VCaP (cell line): Measurements from ENCODE around the gene KCTD21.
"Not testable (repeated sequence)": the region's sequence is repeated elsewhere in the genome, so short reads cannot be mapped to it uniquely, and the experiment has no call there.

ENCODE experiments used
- H3K27ac ChIP-seq: fragments of 450-650 bp; 2 replicates; pipeline ENCODE4 v1.5.1; 2017
- TF ChIP-seq, protein P1 (sequence below): fragments of 450-650 bp; conservative IDR thresholded peaks from 2 replicates; pipeline ENCODE4 v1.5.1; 2017; ENCODE audit warnings: mild to moderate bottlenecking, moderate library complexity

Gene KCTD21

DNA sequence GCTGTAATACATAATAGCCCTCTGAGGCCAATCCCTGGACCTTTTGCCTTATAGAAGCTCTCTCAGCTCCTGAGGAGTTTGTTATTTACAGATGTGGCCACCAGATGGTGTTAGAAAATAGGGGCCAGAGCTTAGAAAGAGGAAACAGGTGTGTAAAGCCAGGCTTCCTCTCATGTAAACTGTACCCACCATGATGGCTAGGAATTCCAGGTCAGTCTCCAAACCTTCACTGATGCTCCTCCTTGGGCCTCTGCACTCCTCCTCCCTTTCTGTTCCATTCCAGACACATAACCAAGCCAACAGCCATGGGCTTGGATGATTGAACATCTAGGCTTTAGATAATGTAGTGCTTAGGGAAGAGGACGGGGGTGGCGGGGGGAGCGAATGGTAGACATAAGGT, 40.0 kb upstream of the KCTD21 start:
- no peak overlapping the region for H3K27ac ChIP-seq
- TF ChIP-seq, protein P1, sequence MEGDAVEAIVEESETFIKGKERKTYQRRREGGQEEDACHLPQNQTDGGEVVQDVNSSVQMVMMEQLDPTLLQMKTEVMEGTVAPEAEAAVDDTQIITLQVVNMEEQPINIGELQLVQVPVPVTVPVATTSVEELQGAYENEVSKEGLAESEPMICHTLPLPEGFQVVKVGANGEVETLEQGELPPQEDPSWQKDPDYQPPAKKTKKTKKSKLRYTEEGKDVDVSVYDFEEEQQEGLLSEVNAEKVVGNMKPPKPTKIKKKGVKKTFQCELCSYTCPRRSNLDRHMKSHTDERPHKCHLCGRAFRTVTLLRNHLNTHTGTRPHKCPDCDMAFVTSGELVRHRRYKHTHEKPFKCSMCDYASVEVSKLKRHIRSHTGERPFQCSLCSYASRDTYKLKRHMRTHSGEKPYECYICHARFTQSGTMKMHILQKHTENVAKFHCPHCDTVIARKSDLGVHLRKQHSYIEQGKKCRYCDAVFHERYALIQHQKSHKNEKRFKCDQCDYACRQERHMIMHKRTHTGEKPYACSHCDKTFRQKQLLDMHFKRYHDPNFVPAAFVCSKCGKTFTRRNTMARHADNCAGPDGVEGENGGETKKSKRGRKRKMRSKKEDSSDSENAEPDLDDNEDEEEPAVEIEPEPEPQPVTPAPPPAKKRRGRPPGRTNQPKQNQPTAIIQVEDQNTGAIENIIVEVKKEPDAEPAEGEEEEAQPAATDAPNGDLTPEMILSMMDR, result peak; percentile 87

DNA sequence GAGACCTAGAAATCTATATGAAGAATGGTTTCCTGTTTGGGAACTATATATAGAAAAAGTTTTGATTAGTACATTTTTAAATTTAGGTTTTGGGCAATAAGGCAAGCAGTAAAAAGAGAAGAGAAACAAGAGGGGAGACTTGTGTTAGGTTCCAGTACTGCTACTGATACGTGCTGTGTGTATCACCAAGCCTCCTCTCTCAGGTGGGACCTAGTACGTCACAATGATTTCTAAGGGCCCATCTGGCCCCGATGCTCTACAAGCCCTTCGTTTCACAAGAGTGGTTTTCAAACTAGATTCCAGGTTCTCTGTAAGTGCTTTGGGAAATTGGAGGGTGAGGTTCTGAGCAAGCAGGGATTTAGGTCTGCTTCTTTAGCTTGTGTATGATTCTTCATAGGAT, 39.5 kb upstream of the KCTD21 start:
- no peak overlapping the region for H3K27ac ChIP-seq
- TF ChIP-seq, protein P1, result no peak

DNA sequence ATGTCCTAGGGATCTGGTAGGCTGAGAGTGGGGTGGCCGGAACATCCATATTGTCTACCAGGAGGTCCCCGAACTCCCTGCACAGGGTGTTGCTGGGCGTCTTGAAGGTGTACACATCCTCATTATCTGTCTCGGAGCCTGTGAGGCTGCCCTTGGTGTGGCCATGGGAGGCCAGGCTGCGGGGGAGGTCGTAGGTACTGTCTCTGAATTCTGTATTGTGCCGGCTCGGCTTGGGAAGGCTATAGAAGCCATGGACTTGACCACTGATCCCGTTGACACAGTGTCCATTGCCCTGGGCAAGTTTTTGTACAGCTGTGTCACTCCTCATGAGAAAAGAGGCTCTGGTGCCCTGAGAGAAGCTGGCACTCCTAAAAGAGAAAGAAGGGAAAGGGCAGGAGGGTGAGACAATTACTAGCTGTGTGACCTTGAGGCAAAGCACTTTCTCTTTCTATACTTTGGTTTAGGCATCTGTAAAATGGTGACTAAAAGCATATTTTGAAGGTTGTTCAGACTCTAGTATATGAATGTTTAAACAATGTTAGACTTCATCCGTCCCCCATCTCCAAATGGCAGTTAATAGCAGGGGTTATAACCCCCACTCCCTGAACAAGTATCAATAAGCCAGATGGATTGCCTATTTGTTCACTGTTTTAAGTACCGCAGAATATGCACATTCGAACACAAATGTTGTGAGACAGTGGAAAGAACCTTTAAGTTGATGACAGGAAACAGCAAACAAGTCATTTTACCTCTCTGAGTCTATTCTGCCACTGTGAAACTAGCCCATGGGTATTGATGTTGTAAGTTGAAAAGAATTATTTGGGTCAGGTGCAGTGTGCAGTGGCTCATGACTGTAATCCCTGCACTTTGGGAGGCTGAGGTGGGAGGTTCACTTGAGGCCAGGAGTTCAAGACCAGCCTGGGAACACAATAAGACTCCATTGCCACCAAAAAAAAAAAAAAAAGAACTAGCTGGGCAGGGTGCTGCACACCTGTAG, 38.6 kb upstream of the KCTD21 start:
- TF ChIP-seq, protein P1, result no peak

DNA sequence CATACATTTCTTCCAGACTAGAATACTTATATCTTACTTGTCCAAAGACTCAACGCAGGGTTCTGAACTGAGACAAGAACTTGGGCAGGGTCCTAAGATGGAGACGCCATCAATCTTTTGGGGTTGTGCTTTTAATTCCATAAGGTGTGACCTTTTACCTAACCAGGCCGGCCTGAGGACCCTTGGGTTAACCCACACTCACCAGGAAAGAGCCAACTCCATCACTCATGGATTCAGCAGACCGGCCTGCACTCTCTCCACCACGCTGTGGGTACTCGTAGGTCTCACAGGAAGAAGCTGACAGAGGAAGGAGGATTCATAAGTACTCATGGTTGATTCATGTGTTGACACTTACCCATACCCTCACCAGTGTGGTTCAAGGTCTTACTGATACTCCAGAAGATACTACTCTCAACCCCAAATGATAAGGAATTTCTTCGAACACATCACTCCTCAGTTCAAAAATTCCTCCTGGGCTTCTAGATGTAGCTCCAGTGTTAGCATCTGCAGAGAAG, 36.5 kb upstream of the KCTD21 start:
- H3K27ac ChIP-seq, result no peak overlapping the region
- TF ChIP-seq, protein P1, result no peak

More for the DNA sequence above, 38.6 kb upstream of the KCTD21 start:
- H3K27ac ChIP-seq, result no peak overlapping the region

DNA sequence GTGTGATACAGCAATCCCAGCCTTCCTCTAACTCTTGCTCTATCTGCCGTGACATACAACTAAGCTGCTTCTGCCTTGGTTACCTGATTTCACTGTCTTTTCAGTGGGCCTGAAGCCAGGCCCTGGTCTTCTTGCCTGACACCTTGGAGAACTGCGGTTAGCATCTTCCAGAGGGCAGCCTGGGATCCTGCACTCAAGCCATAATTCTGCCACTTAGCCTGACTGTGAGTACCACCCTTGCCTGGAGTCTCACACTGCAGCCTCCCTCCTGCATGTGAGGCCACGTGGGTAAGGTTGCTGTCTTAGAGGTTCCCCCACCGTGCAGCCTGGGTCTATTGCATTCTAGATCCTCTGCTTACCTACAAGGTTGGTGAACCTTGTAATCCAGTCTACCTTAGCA, 36.1 kb upstream of the KCTD21 start:
- TF ChIP-seq, protein P1, result no peak

DNA sequence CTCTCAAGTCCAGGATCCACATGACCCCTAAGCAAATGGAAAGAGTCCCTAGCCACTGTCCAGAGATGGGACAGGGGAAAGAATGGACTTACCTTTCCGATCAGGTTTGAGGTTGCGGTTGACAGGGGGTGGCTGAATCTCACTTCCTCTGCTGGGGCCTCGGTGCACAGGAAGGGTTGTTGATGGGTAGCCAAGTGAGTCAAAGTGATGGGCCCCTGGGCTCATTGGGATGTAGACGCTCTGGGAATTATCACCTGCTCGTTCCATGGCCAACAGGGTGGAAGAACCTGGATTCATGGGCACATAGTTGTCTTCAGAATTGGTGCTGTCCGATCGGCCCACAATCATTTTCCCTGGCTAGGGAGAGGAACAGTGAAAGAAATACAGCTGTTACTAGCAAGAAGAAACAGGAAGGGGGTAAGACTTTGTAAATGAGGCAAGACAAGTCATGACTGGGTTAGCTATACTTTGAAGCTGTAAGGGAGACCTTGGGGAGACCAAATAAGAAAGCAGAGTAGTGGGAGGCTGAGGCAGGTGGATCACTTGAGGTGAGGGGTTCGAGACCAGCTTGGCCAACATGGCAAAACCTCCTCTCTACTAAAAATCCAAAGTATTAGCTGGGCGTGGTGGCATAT, 35.0 kb upstream of the KCTD21 start:
- no peak overlapping the region for H3K27ac ChIP-seq
- TF ChIP-seq, protein P1, result no peak

More for the DNA sequence above, 36.1 kb upstream of the KCTD21 start:
- no peak overlapping the region for H3K27ac ChIP-seq

DNA sequence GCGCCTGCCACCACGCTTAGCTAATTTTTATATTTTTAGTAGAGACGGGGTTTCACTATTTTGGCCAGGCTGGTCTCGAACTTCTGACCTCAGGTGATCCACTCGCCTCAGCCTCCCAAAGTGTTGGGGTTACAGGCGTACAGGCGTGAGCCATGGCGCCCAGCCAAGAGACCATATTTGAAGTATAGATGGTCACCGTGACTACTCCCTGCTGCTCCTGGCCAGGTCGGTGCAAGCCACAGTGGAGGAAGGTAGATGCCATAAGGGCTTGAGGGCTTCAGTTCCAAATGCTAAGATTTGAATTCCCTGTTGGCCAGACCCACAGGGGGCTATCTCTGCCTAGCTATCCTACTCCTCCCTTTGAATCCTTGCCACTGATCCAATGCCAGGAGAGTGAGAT, 34.3 kb upstream of the KCTD21 start:
- not testable (repeated sequence) for H3K27ac ChIP-seq
